Immature natural killer cell (primary cell): ENCODE data around the gene CCT8. TPM values are rescaled to one million over a fixed set of nuclear protein-coding genes. Genes with fewer than 3 reads are reported as not detected.

Experiments
- DNase-seq, 3 donors: peaks; one replicate each; pipeline ENCODE4 v3.0.0; 2022; ENCODE audit warnings: mixed read lengths in 1 of 3
- H3K27ac Mint-ChIP-seq, 6 donors: one replicate each; pipeline ENCODE4 v1.8.0; 2020; ENCODE audit warnings: mixed read lengths in 6 of 6, mild to moderate bottlenecking in 5 of 6, inconsistent platforms in 4 of 6, moderate library complexity in 3 of 6
- H3K27me3 Mint-ChIP-seq, 3 donors: one replicate each; pipeline ENCODE4 v1.8.0; 2020 to 2021; ENCODE audit warnings: low read depth in 3 of 3, mild to moderate bottlenecking in 3 of 3, mixed read lengths in 3 of 3, moderate library complexity in 3 of 3, inconsistent platforms in 1 of 3
- H3K36me3 Mint-ChIP-seq, 3 donors: one replicate each; pipeline ENCODE4 v1.8.0; 2020; ENCODE audit warnings: mixed read lengths in 3 of 3, inconsistent platforms in 2 of 3, mild to moderate bottlenecking in 2 of 3
- H3K4me1 Mint-ChIP-seq, 2 donors: one replicate each; pipeline ENCODE4 v1.8.0; 2020; ENCODE audit warnings: inconsistent platforms in 2 of 2, mild to moderate bottlenecking in 2 of 2, mixed read lengths in 2 of 2, moderate library complexity in 1 of 2
- H3K4me3 Mint-ChIP-seq, 5 donors: one replicate each; pipeline ENCODE4 v1.8.0; 2020; ENCODE audit warnings: mild to moderate bottlenecking in 5 of 5, mixed read lengths in 5 of 5, inconsistent platforms in 3 of 5, moderate library complexity in 3 of 5
- H3K9me3 Mint-ChIP-seq, 6 donors: one replicate each; pipeline ENCODE4 v1.8.0; 2020; ENCODE audit warnings: mild to moderate bottlenecking in 6 of 6, mixed read lengths in 6 of 6, inconsistent platforms in 4 of 6, moderate library complexity in 3 of 6
- polyA plus RNA-seq, 3 donors: library from polyadenylated mRNA; unstranded; fragments of 300-500 nt; fragmentation: Illumina TruSeq; gene quantifications; one replicate each; pipeline ENCODE4 v1.2.3, GENCODE V29; 2021

The CCT8 gene
- polyA plus RNA-seq, 3 donors from 2014 or later: 101 to 119 (median 113) TPM

DNA sequence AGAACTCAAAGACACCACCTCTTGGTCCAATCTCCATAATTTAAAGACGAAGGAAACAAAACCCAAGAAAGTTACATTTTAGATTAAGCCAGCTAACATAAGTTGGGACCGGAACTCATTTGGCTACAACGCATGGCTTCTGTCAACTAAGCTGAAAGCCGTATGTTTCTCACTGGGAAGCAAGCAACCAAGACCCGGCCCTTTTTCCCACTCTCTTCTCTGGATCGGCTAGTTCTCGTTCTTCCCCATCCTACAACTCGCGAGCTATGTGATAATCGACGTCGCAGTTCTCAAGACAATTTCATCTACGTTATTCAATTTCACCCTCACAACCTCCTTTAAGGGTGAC is 601 bp downstream of the CCT8 start:
- Mint-ChIP-seq H3K27ac (peak overlapping the region; percentile 95 to 99 (median 98)), H3K36me3 (peaks cover 0 to 3% (median 0%) of the 10 kb centered on the region in 3 donors), H3K4me1 (peaks cover 53 to 77% of the 10 kb centered on the region in 2 donors), H3K27me3 (peaks cover 9 to 15% (median 11%) of the 10 kb centered on the region in 3 donors), H3K4me3 (peak overlapping the region; percentile 99 to 100 (median 100)), H3K9me3 (no peaks in the 10 kb centered on the region)
- DNase-seq: no peak

DNA sequence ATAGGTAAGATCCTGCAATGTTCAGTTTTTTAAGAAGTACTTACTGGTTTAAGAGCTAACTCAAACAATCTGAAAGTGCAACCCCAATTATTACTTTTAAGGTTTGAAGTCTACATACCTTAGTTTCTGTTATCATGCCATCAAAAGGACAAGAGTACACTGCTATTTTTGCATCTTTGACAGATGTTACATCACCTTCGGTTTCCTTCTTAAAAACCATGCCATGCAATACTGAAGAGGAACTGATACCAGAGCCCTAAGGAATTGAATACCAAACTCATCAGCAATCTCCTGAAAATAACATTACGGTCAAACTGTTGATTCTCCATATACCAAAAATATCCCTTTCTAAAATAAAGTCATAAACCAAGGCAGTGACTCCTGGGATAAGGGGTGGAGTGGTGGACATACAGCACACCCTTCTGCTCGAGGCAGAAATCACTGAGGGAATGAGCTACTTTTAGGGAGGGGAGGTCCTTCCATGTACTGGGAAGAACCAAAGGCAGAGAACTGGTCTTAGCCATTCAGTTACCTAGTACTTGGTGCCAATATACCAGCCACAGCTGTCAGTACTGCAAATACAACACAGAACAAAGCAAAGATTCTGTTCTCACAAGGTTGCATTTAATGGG is 8.5 kb downstream of the CCT8 start:
- no peak overlapping the region for H3K4me3 Mint-ChIP-seq
- peak overlapping the region in 1 of 6 donors; percentile 12 for H3K27ac Mint-ChIP-seq
- no peaks in the 10 kb centered on the region for H3K27me3 Mint-ChIP-seq
- H3K36me3 Mint-ChIP-seq: peaks cover 10 to 51% (median 33%) of the 10 kb centered on the region in 3 donors
- H3K4me1 Mint-ChIP-seq: peaks cover 0 to 15% of the 10 kb centered on the region in 2 donors
- no peak for DNase-seq
- H3K9me3 Mint-ChIP-seq: no peaks in the 10 kb centered on the region

DNA sequence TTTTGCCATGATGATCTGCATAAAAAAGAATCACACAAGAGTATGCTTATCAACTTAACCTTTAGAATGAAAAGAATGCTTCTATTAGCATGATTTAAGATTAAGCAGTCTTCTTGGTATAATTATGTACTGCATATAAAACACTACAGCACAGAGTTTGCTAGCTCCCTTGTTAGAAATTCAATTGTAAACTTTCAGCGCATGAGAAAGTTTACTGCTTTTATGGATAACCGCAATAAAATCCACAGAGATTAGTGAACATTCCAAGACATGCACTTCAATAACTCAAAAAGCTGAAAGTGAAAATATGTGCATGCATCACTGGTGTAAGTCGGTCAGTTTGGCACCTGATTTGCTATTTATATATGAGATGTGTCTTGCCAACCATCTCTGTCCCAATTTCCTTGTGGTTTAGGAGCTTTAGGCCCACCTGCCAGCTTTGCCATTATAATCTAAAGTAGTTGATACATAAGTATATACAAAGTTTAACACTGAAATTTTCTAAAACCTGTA is 16.9 kb downstream of the CCT8 start:
- no peaks in the 10 kb centered on the region for H3K4me1 Mint-ChIP-seq
- no peak overlapping the region for H3K4me3 Mint-ChIP-seq
- H3K27ac Mint-ChIP-seq: peak overlapping the region in 3 of 6 donors; percentile 12 to 58 (median 45)

DNA sequence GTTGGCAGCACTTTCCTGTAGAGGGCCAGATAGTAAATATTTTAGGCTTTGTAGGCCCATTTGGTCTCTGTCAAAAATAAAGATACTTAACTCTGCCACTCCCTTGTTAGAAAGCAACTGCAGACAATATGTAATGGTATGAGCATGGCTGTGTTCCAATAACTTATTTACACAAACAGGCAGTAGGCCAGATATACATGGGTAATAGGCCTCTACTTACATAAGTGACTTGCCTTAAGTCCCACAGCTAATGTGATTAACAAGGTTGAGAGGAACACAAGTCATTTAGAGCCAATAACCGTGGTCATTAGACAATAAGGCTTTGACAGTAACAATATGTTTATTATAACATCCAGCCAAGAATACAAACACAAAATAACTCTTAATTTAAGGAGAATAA is 17.4 kb downstream of the CCT8 start:
- Mint-ChIP-seq H3K4me3 (no peak overlapping the region), H3K4me1 (no peaks in the 10 kb centered on the region)

More for the DNA sequence above, 16.9 kb downstream of the CCT8 start:
- DNase-seq: no peak
- Mint-ChIP-seq H3K27me3 (peaks cover 2 to 3% (median 2%) of the 10 kb centered on the region in 3 donors), H3K9me3 (no peaks in the 10 kb centered on the region), H3K36me3 (peaks cover 4 to 48% (median 26%) of the 10 kb centered on the region in 3 donors)

DNA sequence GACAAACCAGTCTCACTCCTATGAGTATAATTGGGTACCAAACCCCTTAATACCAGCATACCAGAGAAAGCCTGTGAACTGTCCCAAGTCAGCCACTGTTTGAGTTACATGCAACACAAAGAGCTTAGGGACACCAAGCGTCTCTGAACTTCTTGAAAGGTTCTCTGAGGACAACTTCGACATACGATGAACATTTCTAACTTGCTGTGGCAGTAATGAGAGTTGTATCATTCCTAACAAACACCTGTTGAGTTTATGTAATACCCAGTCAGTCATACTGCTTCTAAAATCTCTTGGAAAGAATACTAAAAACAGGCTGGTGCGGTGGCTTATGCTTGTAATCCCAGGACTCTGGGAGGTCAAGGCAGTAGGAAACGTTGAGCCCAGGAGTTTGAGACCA is 18.4 kb downstream of the CCT8 start:
- Mint-ChIP-seq H3K27ac (peak overlapping the region in 3 of 6 donors; percentile 10 to 36 (median 23)), H3K9me3 (no peaks in the 10 kb centered on the region), H3K4me1 (no peaks in the 10 kb centered on the region), H3K4me3 (no peak overlapping the region), H3K27me3 (peaks cover 2 to 3% (median 2%) of the 10 kb centered on the region in 3 donors), H3K36me3 (peaks cover 0 to 36% (median 18%) of the 10 kb centered on the region in 3 donors)
- no peak for DNase-seq

More for the DNA sequence above, 17.4 kb downstream of the CCT8 start:
- Mint-ChIP-seq H3K27ac (peak overlapping the region in 3 of 6 donors; percentile 26 to 58 (median 30)), H3K27me3 (peaks cover 2 to 3% (median 2%) of the 10 kb centered on the region in 3 donors), H3K36me3 (peaks cover 0 to 42% (median 20%) of the 10 kb centered on the region in 3 donors), H3K9me3 (no peaks in the 10 kb centered on the region)
- DNase-seq: no peak

- no peak for DNase-seq
- peaks cover 0 to 38% (median 25%) of the 10 kb centered on the region in 3 donors for H3K36me3 Mint-ChIP-seq
- peaks cover 2 to 3% (median 2%) of the 10 kb centered on the region in 3 donors for H3K27me3 Mint-ChIP-seq
- H3K4me1 Mint-ChIP-seq: no peaks in the 10 kb centered on the region
- H3K27ac Mint-ChIP-seq: peak overlapping the region in 1 of 6 donors; percentile 38
- no peaks in the 10 kb centered on the region for H3K9me3 Mint-ChIP-seq
- H3K4me3 Mint-ChIP-seq: no peak overlapping the region
Observed at GRCh38 chr21:29053656-29054055, 19.8 kb downstream of the CCT8 start.

DNA sequence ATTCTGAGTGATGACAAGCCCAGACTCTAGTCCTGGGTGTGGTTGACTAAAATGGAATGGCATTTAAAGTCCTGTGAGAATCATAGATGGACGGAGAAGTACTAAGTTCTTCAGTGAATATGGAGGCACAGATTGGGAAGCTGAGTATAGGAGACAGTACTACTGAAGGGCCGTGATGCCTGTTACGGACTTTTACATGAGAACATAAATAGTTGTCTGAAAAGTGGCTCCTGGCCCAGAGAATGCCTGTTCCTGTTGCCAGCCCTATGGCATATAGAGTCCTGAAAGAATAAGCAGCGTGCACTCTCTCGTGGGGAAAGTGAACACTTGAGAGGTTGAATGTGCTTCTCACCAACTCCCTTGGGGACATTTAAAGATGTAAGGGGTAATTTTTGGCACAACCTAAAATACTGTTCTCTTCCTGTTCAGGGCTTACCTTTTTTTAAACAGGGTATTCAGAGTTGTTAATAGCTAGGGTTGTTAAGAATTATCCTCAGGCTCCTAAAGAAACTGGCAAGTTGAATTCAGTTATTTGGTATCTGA is 20.4 kb downstream of the CCT8 start:
- peaks cover 0 to 40% (median 26%) of the 10 kb centered on the region in 3 donors for H3K36me3 Mint-ChIP-seq
- DNase-seq: no peak
- H3K27me3 Mint-ChIP-seq: peaks cover 2 to 5% (median 2%) of the 10 kb centered on the region in 3 donors
- no peaks in the 10 kb centered on the region for H3K9me3 Mint-ChIP-seq
- H3K4me3 Mint-ChIP-seq: no peak overlapping the region
- no peaks in the 10 kb centered on the region for H3K4me1 Mint-ChIP-seq
- H3K27ac Mint-ChIP-seq: no peak overlapping the region

GRCh38 chr21:29052224-29052623 is 21.2 kb downstream of the CCT8 start:
- H3K27ac Mint-ChIP-seq: no peak overlapping the region
- peaks cover 4 to 48% (median 29%) of the 10 kb centered on the region in 3 donors for H3K36me3 Mint-ChIP-seq
- H3K27me3 Mint-ChIP-seq: peaks cover 2 to 5% (median 2%) of the 10 kb centered on the region in 3 donors
- no peaks in the 10 kb centered on the region for H3K9me3 Mint-ChIP-seq
- no peak overlapping the region for H3K4me3 Mint-ChIP-seq
- H3K4me1 Mint-ChIP-seq: no peaks in the 10 kb centered on the region
- DNase-seq: no peak

GRCh38 chr21:29034678-29035077 is 38.8 kb downstream of the CCT8 start:
- H3K4me1 Mint-ChIP-seq: peaks cover 3 to 14% of the 10 kb centered on the region in 2 donors
- H3K36me3 Mint-ChIP-seq: peaks cover 18 to 56% (median 25%) of the 10 kb centered on the region in 3 donors
- peaks cover 0 to 3% (median 0%) of the 10 kb centered on the region in 3 donors for H3K27me3 Mint-ChIP-seq
- no peak for DNase-seq
- H3K27ac Mint-ChIP-seq: no peak overlapping the region
- no peak overlapping the region for H3K4me3 Mint-ChIP-seq
- H3K9me3 Mint-ChIP-seq: no peaks in the 10 kb centered on the region

DNA sequence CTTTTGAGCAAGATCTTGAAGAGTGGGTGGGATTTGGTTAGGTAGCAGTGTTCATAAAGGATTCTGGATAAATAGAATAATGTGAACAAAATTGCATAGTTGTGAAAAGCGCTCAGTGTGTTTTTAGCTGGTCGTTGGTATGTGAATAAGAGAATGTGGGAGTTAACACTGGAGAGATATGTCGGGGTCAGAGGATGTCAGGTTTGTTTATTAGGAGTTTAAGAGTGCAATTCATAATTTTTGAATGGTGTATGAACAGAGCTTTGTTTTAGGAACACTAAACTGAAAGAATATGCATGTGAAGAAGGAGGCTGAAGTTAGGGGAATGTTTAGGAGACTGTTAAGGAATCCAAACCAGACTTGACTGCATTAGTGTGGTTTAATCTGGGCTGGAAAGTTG is 39.6 kb downstream of the CCT8 start:
- Mint-ChIP-seq H3K27ac (no peak overlapping the region), H3K4me3 (no peak overlapping the region), H3K4me1 (peaks cover 6 to 19% of the 10 kb centered on the region in 2 donors), H3K27me3 (peaks cover 0 to 3% (median 0%) of the 10 kb centered on the region in 3 donors), H3K9me3 (no peaks in the 10 kb centered on the region), H3K36me3 (peaks cover 21 to 56% (median 23%) of the 10 kb centered on the region in 3 donors)
- no peak for DNase-seq

DNA sequence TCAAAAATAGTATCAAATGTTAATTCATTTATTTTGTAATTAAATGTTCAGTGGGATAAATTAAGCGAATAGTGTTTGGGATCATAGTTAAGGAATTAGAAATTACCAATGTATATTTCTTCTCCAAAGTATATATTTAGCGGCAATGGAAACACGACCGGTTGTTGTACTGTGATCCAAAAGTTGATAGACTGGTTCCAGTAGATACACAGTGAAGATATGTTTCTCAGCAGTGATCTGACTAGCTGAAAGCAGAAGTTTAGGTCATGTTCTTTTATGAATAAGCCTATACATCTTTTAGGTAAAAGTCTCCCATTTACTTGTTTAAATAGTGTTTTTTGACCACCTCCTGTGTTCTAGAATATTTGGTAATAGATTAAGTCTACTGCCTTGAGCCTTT is 40.1 kb downstream of the CCT8 start:
- Mint-ChIP-seq H3K27ac (no peak overlapping the region), H3K27me3 (peaks cover 0 to 3% (median 0%) of the 10 kb centered on the region in 3 donors), H3K9me3 (no peaks in the 10 kb centered on the region), H3K4me3 (no peak overlapping the region), H3K4me1 (peaks cover 6 to 19% of the 10 kb centered on the region in 2 donors), H3K36me3 (peaks cover 21 to 50% (median 23%) of the 10 kb centered on the region in 3 donors)
- no peak for DNase-seq

- Mint-ChIP-seq H3K4me3 (no peak overlapping the region), H3K27me3 (peaks cover 0 to 3% (median 0%) of the 10 kb centered on the region in 3 donors), H3K27ac (peak overlapping the region in 1 of 6 donors; percentile 43), H3K36me3 (peaks cover 14 to 35% (median 17%) of the 10 kb centered on the region in 3 donors), H3K9me3 (no peaks in the 10 kb centered on the region), H3K4me1 (peaks cover 16 to 37% of the 10 kb centered on the region in 2 donors)
- no peak for DNase-seq
Observed at GRCh38 chr21:29030909-29031308, 42.5 kb downstream of the CCT8 start.

DNA sequence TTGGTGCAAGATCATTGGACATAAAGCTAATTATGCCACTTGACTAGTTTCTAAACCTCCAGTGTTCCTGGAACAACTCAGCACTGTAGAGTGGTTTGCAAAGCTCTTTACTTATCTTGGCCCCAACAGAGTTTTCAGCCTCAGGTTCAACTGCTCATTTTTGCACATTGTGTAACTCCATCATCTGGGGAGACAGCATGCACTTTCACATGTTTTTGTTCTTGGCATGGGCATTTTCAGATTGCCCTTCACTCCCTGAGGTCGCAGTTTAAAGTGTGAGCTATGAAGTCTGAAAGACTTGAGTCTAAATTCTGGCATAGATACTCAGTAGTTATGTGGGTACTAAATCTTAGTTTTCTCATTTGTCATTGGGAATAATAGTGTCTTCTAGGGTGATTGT is 43.9 kb downstream of the CCT8 start:
- H3K4me3 Mint-ChIP-seq: no peak overlapping the region
- H3K4me1 Mint-ChIP-seq: peaks cover 28 to 51% of the 10 kb centered on the region in 2 donors
- H3K27me3 Mint-ChIP-seq: peaks cover 3 to 10% (median 8%) of the 10 kb centered on the region in 3 donors
- DNase-seq: no peak
- H3K27ac Mint-ChIP-seq: no peak overlapping the region
- H3K36me3 Mint-ChIP-seq: peaks cover 10 to 30% (median 11%) of the 10 kb centered on the region in 3 donors
- no peaks in the 10 kb centered on the region for H3K9me3 Mint-ChIP-seq

GRCh38 chr21:29025328-29025713 is 48.1 kb downstream of the CCT8 start:
- Mint-ChIP-seq H3K36me3 (peaks cover 0 to 5% (median 4%) of the 10 kb centered on the region in 3 donors), H3K9me3 (no peaks in the 10 kb centered on the region), H3K27ac (peak overlapping the region; percentile 96 to 99 (median 99)), H3K27me3 (peaks cover 10 to 16% (median 12%) of the 10 kb centered on the region in 3 donors), H3K4me3 (peak overlapping the region; percentile 95 to 99 (median 97)), H3K4me1 (peaks cover 53 to 80% of the 10 kb centered on the region in 2 donors)
- no peak for DNase-seq
